Fibroblast of pulmonary artery (primary cell): ENCODE data around the gene FOXN3.

Experiments used
- DNase-seq: peaks from one replicate; pipeline ENCODE4 v3.0.0-alpha.2; 2010; ENCODE audit warnings: low read depth
- H3K4me3 ChIP-seq: replicated peaks from 2 replicates; pipeline ENCODE4 v1.5.1; 2011; ENCODE audit warnings: low read depth, mild to moderate bottlenecking, control low read depth, low read length, moderate library complexity
- CTCF ChIP-seq: IDR thresholded peaks from 2 replicates; pipeline ENCODE4 v1.5.1; 2011; ENCODE audit warnings: mild to moderate bottlenecking, control low read depth, low read length, inconsistent platforms; ENCODE audit errors: missing control alignments

Gene FOXN3

GRCh38 chr14:89232265-89233070 lies 184.6 kb downstream of the FOXN3 start:
- DNase-seq = no peak
- no peak for TF ChIP-seq CTCF
- H3K4me3 ChIP-seq = no peak overlapping the region

GRCh38 chr14:89231426-89232113 lies 185.5 kb downstream of the FOXN3 start:
- no peak for TF ChIP-seq CTCF
- no peak for DNase-seq
- H3K4me3 ChIP-seq = no peak overlapping the region

- no peak for TF ChIP-seq CTCF
- no peak for DNase-seq
- no peak overlapping the region for H3K4me3 ChIP-seq
Measured at GRCh38 chr14:89228921-89229639, 188.0 kb downstream of the FOXN3 start.

GRCh38 chr14:89227496-89227836 lies 189.6 kb downstream of the FOXN3 start:
- no peak for DNase-seq
- H3K4me3 ChIP-seq = no peak overlapping the region
- no peak for TF ChIP-seq CTCF

- DNase-seq = no peak
- no peak overlapping the region for H3K4me3 ChIP-seq
- TF ChIP-seq CTCF = no peak
Measured at GRCh38 chr14:89226801-89227495, 190.1 kb downstream of the FOXN3 start.

GRCh38 chr14:89225607-89226006 lies 191.4 kb downstream of the FOXN3 start:
- DNase-seq = no peak
- no peak for TF ChIP-seq CTCF
- H3K4me3 ChIP-seq = no peak overlapping the region
